AG04450 (cell line): ENCODE data around the gene PCLO. TPM values are rescaled to one million over a fixed set of nuclear protein-coding genes. Genes with fewer than 3 reads are reported as not detected.
"Not testable (repeated sequence)": the region's sequence is repeated elsewhere in the genome, so short reads cannot be mapped to it uniquely, and the experiment has no call there.

ENCODE experiments used
- CTCF ChIA-PET: fragments of 300-600, 350-600 bp; formaldehyde crosslinking; extraction: SDS; loops from one replicate; lab custom pipeline; 2022; ENCODE audit warnings: antibody characterized with exemption, inconsistent platforms; lab: Charles Lee
- POLR2A ChIA-PET: fragments of 350-600 bp; formaldehyde crosslinking; extraction: SDS; loops from one replicate; lab custom pipeline; 2021; ENCODE audit warnings: antibody characterized with exemption, inconsistent platforms; lab: Yijun Ruan, JAX
- DNase-seq: peaks from one replicate; pipeline ENCODE4 v3.0.0-alpha.2; 2011; ENCODE audit warnings: low read depth, low spot score
- H3K27ac ChIP-seq: one replicate; pipeline ENCODE4 v1.5.1; 2012; ENCODE audit warnings: low read depth, low read length, control low read depth
- H3K27me3 ChIP-seq: one replicate; pipeline ENCODE4 v1.6.0; 2012; ENCODE audit warnings: low read length; ENCODE audit not compliant: control insufficient read depth, insufficient read depth
- H3K4me3 ChIP-seq: 2 replicates; pipeline ENCODE4 v1.5.1; 2011; ENCODE audit warnings: mild to moderate bottlenecking, low read depth, low read length, control low read depth
- H3K9me3 ChIP-seq: 2 replicates; pipeline ENCODE4 v1.5.1; 2012; ENCODE audit warnings: low read length; ENCODE audit not compliant: control insufficient read depth, insufficient read depth
- polyA plus RNA-seq: library from polyadenylated mRNA; depleted of rRNA; stranded (reverse); fragments of >200 nt; gene quantifications from 2 replicates; pipeline ENCODE4 v1.2.3, GENCODE V29; 2011
- TF ChIP-seq, protein P1 (sequence below): IDR thresholded peaks from 2 replicates; pipeline ENCODE4 v1.5.1; 2011; ENCODE audit warnings: low read depth, low read length, control low read depth, inconsistent platforms

Gene PCLO
- polyA plus RNA-seq, 1 experiment = 0.01 TPM

DNA sequence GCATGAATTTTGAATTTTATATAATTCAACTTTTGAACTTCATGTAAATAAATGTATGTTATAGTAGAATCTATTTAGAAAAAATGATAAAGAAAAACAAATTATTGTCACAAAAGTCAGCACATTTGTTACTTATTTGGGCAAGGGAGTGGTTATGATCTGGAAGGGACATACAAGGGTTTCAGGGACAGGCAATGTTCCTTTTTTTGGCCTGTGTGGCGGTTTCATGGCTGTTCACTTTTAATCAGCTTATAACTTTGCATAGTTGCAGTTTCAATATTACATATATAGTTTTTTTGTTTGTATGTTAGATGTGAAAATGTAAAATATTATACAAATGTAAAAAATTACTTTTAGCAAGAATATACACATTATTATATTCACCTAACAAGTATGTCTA, 256.2 kb downstream of the PCLO start:
- H3K4me3 ChIP-seq = no peak overlapping the region
- no peak overlapping the region for H3K27ac ChIP-seq
- H3K27me3 ChIP-seq = no peaks in the 10 kb centered on the region
- CTCF ChIA-PET = no interaction called here
- DNase-seq = no peak
- POLR2A ChIA-PET = no interaction called here
- H3K9me3 ChIP-seq = no peaks in the 10 kb centered on the region
- TF ChIP-seq, protein P1, sequence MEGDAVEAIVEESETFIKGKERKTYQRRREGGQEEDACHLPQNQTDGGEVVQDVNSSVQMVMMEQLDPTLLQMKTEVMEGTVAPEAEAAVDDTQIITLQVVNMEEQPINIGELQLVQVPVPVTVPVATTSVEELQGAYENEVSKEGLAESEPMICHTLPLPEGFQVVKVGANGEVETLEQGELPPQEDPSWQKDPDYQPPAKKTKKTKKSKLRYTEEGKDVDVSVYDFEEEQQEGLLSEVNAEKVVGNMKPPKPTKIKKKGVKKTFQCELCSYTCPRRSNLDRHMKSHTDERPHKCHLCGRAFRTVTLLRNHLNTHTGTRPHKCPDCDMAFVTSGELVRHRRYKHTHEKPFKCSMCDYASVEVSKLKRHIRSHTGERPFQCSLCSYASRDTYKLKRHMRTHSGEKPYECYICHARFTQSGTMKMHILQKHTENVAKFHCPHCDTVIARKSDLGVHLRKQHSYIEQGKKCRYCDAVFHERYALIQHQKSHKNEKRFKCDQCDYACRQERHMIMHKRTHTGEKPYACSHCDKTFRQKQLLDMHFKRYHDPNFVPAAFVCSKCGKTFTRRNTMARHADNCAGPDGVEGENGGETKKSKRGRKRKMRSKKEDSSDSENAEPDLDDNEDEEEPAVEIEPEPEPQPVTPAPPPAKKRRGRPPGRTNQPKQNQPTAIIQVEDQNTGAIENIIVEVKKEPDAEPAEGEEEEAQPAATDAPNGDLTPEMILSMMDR = no peak

DNA sequence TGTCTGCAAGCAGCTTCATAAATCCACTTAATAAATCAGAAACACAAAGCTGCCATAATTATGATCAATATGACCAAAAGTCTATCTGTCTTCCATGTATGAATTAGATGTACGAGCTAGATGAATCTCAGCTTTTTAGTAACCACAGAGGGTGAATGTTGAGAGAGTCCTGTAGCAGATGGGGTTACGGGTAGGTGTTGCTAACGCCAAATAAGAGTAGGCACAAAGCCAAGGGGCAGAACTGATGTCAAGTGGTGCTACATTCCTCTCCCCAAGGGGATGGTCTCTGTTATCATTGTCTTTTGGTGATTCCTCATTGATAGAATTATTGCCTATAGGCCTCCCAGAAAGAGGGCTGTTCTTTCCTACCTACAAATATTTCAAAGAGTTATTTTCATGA, 257.8 kb downstream of the PCLO start:
- H3K9me3 ChIP-seq = no peaks in the 10 kb centered on the region
- H3K27ac ChIP-seq = no peak overlapping the region
- H3K4me3 ChIP-seq = no peak overlapping the region
- TF ChIP-seq, protein P1 = no peak
- DNase-seq = no peak
- no peaks in the 10 kb centered on the region for H3K27me3 ChIP-seq
- ChIA-PET POLR2A (no interaction called here), CTCF (no interaction called here)

DNA sequence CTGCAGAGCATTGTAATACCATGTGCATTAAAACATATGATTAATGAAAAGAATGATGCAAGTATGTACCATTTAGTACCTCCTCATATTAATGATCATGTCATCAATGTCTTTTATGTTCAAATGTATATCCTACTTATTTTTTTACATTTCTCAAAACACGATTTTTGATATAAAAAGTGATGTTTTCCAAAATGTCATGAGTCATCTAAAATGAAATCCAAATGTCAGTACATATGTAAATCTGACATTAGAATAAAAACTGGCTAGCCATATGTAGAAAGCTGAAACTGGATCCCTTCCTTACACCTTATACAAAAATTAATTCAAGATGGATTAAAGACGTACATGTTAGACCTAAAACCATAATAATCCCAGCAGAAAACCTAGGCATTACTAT, 261.6 kb downstream of the PCLO start:
- H3K4me3 ChIP-seq, H3K9me3 ChIP-seq, POLR2A ChIA-PET, H3K27ac ChIP-seq, CTCF ChIA-PET, DNase-seq, H3K27me3 ChIP-seq: not testable (repeated sequence)

DNA sequence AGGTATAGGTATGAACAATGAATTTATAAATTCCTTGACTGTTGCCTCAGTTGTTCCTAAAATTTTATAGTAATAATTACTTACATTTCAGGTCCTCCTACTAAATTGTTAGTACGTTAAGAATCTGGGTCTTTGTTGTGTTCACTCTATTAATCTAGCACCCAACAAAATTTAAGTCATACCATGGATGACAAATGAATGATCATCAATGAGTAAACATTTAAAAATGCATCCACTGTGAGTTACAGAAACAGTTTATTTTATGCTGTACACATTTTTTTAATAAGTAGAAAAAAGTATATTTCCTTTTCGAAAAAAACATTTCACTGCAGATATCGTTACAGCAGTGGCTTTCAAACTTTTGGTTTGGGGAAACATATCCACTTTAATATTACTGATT, 265.2 kb downstream of the PCLO start:
- no peaks in the 10 kb centered on the region for H3K9me3 ChIP-seq
- TF ChIP-seq, protein P1 = no peak
- no peak for DNase-seq
- H3K27me3 ChIP-seq = no peaks in the 10 kb centered on the region
- ChIA-PET POLR2A (no interaction called here), CTCF (no interaction called here)
- no peak overlapping the region for H3K27ac ChIP-seq
- H3K4me3 ChIP-seq = no peak overlapping the region

DNA sequence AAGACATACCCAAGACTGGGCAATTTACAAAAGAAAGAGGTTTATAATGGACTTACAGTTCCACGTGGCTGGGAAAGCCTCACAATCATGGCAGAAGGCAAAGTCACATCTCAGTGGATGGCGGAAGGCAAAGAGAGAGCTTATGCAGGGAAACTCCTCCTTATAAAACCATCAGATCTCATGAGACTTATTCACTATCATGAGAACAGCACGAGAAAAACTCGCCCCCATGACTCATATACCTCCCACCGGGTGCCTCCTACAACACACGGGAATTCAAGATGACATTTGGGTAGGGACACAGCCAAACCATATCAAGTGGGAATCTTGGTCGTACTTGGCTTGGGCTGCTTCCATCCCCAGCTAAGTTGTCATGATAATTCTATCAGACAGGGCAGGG, 268.3 kb downstream of the PCLO start:
- H3K9me3 ChIP-seq, POLR2A ChIA-PET, H3K27me3 ChIP-seq, H3K27ac ChIP-seq, CTCF ChIA-PET, DNase-seq, H3K4me3 ChIP-seq: not testable (repeated sequence)

DNA sequence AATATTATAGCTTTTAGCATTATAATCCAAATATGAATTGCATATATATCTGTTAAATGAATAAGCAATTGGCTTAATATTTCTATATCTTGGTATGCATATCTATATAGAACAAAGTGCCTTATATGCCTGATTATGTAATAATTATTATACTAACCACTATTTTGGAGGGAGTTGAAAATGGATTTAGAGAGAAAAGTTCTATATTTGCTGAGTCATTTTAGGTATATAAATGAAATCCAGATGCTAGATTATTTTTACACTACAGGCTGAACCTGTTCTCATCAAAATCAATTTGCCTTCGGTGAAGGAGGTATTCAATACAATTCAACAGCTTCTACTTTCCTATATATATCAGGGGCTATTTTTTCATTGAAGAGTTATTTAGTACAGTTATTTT, 276.4 kb downstream of the PCLO start:
- TF ChIP-seq, protein P1 = no peak
- CTCF ChIA-PET = no interaction called here
- Histone ChIP-seq H3K4me3 (no peak overlapping the region), H3K9me3 (no peaks in the 10 kb centered on the region), H3K27ac (no peak overlapping the region), H3K27me3 (no peaks in the 10 kb centered on the region)
- POLR2A ChIA-PET = no interaction called here
- no peak for DNase-seq
